Pancreas (tissue), 10 donors: Measurements from ENCODE around the gene PHGDH. TPM values are rescaled to one million over a fixed set of nuclear protein-coding genes. Genes with fewer than 3 reads are reported as not detected.
A peak's percentile ranks its signal among the peaks of the same experiment; 100 is the strongest.

ENCODE experiments used
- ATAC-seq, 4 donors: fragments of 200-7000 bp; cut with Tn5 transposase; one replicate each; pipeline versions ENCODE4 v1.8.0 to v1.9.1; 2020; ENCODE audit warnings: mild to moderate bottlenecking in 4 of 4, moderate library complexity in 4 of 4
- DNase-seq, 6 donors: peaks; one replicate each; pipeline ENCODE4 v3.0.0-alpha.2; 2020
- FAIRE-seq: peaks from 2 replicates; lab custom pipeline; 2012; peaks lifted over from hg19 to GRCh38; lab: Jason Lieb, UNC
- H3K27ac ChIP-seq, 4 donors: fragments of 200-600 bp; sonication (generic); 1 replicate in 3 of 4; 2 replicates in 1 of 4; pipeline versions ENCODE4 v1.5.0 to v1.8.0; 2020
- H3K27me3 ChIP-seq, 4 donors: fragments of 200-600 bp; one replicate each; pipeline ENCODE4 v1.8.0; 2021
- H3K36me3 ChIP-seq, 3 donors: fragments of 200-600 bp; sonication (generic) in 1 of 3; one replicate each; pipeline versions ENCODE4 v1.5.0 to v1.8.0; 2020 to 2021
- H3K4me1 ChIP-seq, 3 donors: fragments of 200-600 bp; one replicate each; pipeline ENCODE4 v1.8.0; 2021
- H3K4me3 ChIP-seq, 4 donors: fragments of 200-600 bp; sonication (generic) in 2 of 4; one replicate each; pipeline versions ENCODE4 v1.5.0 to v1.8.0; 2020 to 2021
- H3K9me3 ChIP-seq, 4 donors: fragments of 200-600 bp; one replicate each; pipeline ENCODE4 v1.8.0; 2021
- CTCF ChIP-seq, 4 donors: fragments of 200-600 bp; sonication (generic) in 3 of 4; IDR thresholded peaks; one replicate each; pipeline versions ENCODE4 v1.5.0 to v1.8.0; 2021; ENCODE audit warnings: antibody characterized with exemption in 4 of 4
- WGBS, 2 donors: extraction: QIAGEN DNeasy Blood & Tissue Kit; methylation state at CpG; one replicate each; pipeline ENCODE4 v1.1.7; 2013; 5-methylcytosine and 5-hydroxymethylcytosine counted together
- intact Hi-C, 3 donors: fragments of 100-400 bp; cut with DNase I; formaldehyde crosslinking; loops; one replicate each; pipeline versions ENCODE4 v1.11.1 to v1.14.2; 2022
- polyA plus RNA-seq, 2 donors: library from polyadenylated mRNA; stranded (reverse); fragments of 200-250 nt; gene quantifications; one replicate each; pipeline ENCODE4 v1.2.3, GENCODE V29; 2013
- total RNA-seq, 6 donors: library from RNA; stranded (reverse); fragmentation: NEBNext Ultra II Directional in 4 of 6; extraction: Animal tissue kit (Norgen Biotek cat#: 25700) in 4 of 6; gene quantifications; one replicate each; pipeline versions ENCODE4 v1.2.1 to v1.2.4, GENCODE V29; 2021 to 2023
- donor health status: healthy with polysubstance abuse.
- donor health status: DM: no; HTN: no; CAD: no; lungs with moderate emphysema.
- donor health status: DM: no; HTN: no; CAD: no.
- donor health status: control.
- donor health status: control.
- donor health status: Bipolar disorder and iron deficiency.
- donor health status: DM: yes; HTN: yes; CAD: no.
- donor health status: DM: no; HTN: no; CAD: no.
- donor health status: DM: no; HTN: no; CAD: no.
- donor health status: DM: yes; HTN: yes; CAD: no.

The PHGDH gene
- total and polyA plus RNA-seq, 8 donors = 28.2 to 357 (median 70.4) TPM

- no peak within 1 kb of the TSS for H3K27ac ChIP-seq
- WGBS, 2 donors = 44 to 47% methylated on average over 8 of the region's 8 CpGs
- H3K4me3 ChIP-seq = peak within 1 kb of the TSS in 1 of 4 donors; percentile 17
These were observed 57.0 kb downstream of the PHGDH start, which contains the start of gene HMGCS2 for GRCh38 chr1:119768778-119769177. HMGCS2 (minus strand) TSS chr1:119768905; CDS start chr1:119768844, 61 bp downstream.

GRCh38 chr1:119771016-119771415 is 59.3 kb downstream of the PHGDH start:
- no peaks in the 10 kb centered on the region for H3K9me3 ChIP-seq
- peaks cover 16 to 25% (median 24%) of the 10 kb centered on the region in 3 donors for H3K4me1 ChIP-seq
- intact Hi-C loops = no loop called here
- WGBS, 2 donors = 29 to 36% methylated on average over 2 of the region's 2 CpGs
- no peak overlapping the region for H3K4me3 ChIP-seq
- no peak overlapping the region for H3K27ac ChIP-seq
- H3K36me3 ChIP-seq = no peaks in the 10 kb centered on the region
- H3K27me3 ChIP-seq = no peaks in the 10 kb centered on the region
- no peak for FAIRE-seq
- no peak for ATAC-seq
- TF ChIP-seq CTCF (IDR thresholded peaks at IDR 0.05) = no peak
- peak in 1 of 6 donors; percentile 60 for DNase-seq

More at GRCh38 chr1:119768778-119769177, 57.0 kb downstream of the PHGDH start, which contains the start of gene HMGCS2:
- intact Hi-C loops = no loop called here
- Histone ChIP-seq H3K4me1 (peaks cover 10 to 18% (median 16%) of the 10 kb centered on the region in 3 donors), H3K9me3 (no peaks in the 10 kb centered on the region), H3K36me3 (no peaks in the 10 kb centered on the region), H3K27me3 (no peaks in the 10 kb centered on the region)
- no peak for TF ChIP-seq CTCF (IDR thresholded peaks at IDR 0.05)
- DNase-seq = peak in 2 of 6 donors; percentile 49 to 67
- FAIRE-seq = no peak
- ATAC-seq = peak; percentile 49 to 79 (median 72)

GRCh38 chr1:119771770-119772169 is 60.0 kb downstream of the PHGDH start:
- no peaks in the 10 kb centered on the region for H3K27me3 ChIP-seq
- DNase-seq (no peak), FAIRE-seq (no peak), ATAC-seq (no peak)
- peaks cover 8 to 22% (median 18%) of the 10 kb centered on the region in 3 donors for H3K4me1 ChIP-seq
- 78 to 84% methylated on average over 3 of the region's 3 CpGs for WGBS, 2 donors
- no peaks in the 10 kb centered on the region for H3K36me3 ChIP-seq
- intact Hi-C loops = no loop called here
- TF ChIP-seq CTCF (IDR thresholded peaks at IDR 0.05) = no peak
- no peaks in the 10 kb centered on the region for H3K9me3 ChIP-seq
- no peak overlapping the region for H3K4me3 ChIP-seq
- no peak overlapping the region for H3K27ac ChIP-seq

GRCh38 chr1:119772298-119772697 is 60.6 kb downstream of the PHGDH start:
- H3K27ac ChIP-seq = no peak overlapping the region

More at GRCh38 chr1:119772298-119772697, 60.6 kb downstream of the PHGDH start:
- H3K27me3 ChIP-seq = no peaks in the 10 kb centered on the region
- no peaks in the 10 kb centered on the region for H3K36me3 ChIP-seq
- no peak overlapping the region for H3K4me3 ChIP-seq
- DNase-seq = no peak
- ATAC-seq = no peak
- 92 to 98% methylated on average over 2 of the region's 2 CpGs for WGBS, 2 donors
- H3K4me1 ChIP-seq = peaks cover 6 to 17% (median 16%) of the 10 kb centered on the region in 3 donors
- intact Hi-C loops = no loop called here
- TF ChIP-seq CTCF (IDR thresholded peaks at IDR 0.05) = no peak
- no peak for FAIRE-seq
- no peaks in the 10 kb centered on the region for H3K9me3 ChIP-seq
